GM23248 (cell line): Measurements from ENCODE around the gene MRPS26.

ENCODE experiments used
- EZH2 ChIP-seq: fragments of 200-600 bp; sonication (generic); IDR thresholded peaks from 2 replicates; pipeline ENCODE4 v1.6.1; 2018; ENCODE audit warnings: antibody characterized with exemption, mild to moderate bottlenecking; ENCODE audit not compliant: insufficient read depth, poor library complexity, severe bottlenecking
- EZH2phosphoT487 ChIP-seq: fragments of 200-600 bp; sonication (generic); IDR thresholded peaks from 2 replicates; pipeline ENCODE4 v1.6.1; 2018; ENCODE audit warnings: antibody characterized with exemption, moderate library complexity, mild to moderate bottlenecking, low read depth; ENCODE audit not compliant: insufficient read depth

DNA sequence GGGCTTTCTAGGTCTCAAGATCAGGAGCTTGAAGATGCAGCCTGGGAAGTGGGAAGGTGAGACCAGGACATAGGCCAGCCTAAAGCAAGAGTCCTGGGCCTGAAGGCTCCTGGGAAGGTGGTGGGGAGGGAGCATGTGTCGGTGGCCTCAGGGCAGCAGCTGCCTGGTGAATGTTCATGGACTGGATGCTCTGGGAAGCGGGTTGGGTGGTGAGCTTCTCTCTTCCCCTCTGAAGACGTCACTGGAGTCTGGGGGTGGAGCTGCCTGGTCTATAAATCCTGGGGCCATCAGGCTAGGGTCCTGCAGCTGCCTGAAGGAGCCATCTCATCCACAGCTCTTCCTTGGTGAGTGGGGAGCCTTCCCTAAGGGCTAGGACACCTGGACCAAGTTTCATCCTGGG is 2.5 kb upstream of the MRPS26 start, which contains the start of gene GNRH2:
- TF ChIP-seq EZH2phosphoT487 (no peak), EZH2 (no peak)
